UCSD-AML1 (cell line): Measurements from ENCODE around the gene RSU1.

Experiments
- DNase-seq: peaks from one replicate; lab custom pipeline; 2025; ENCODE audit not compliant: unreplicated experiment; lab: John Stamatoyannopoulos, UW

Gene RSU1

GRCh38 chr10:16685551-16685950 lies 131.7 kb downstream of the RSU1 start:
- no peak for DNase-seq

- DNase-seq: no peak
Observed at GRCh38 chr10:16681521-16681920, 135.7 kb downstream of the RSU1 start.

DNA sequence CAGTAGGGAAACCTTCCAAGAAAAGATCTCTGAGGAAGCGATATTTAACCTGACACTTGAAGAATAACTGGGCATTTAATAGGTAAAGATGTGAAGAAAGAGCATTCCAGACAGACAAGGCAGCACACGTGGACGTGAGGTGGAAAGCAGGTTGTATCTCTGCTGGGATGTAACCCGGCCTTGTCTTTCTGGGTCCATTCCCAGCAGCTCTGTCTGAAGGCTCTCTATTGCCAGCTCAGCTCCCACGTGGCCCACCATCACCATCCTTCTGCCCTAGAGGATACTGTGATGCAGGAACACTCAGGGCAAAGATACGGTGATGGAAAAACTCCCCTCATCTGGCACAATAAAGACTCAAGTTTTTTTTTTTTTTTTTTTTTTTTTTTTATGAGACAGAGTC lies 137.7 kb downstream of the RSU1 start:
- no peak for DNase-seq

DNA sequence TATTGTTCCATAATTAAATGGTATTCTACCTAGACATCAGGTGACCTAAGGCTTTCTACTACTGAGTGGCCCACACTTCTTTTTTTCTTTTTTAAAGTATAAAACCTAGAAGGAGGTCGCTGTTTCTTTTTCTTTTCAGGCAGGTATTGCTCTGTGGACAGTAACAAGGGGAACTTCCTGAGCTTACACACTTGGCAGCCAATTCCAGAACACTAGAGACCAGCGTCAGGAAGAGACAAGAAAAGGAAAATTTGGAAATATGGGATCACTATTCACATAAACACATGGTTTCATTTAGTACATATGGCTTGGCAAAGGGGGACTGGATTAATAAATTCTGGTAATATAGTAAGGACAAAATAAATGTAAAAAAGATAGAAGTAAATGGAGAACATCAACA lies 141.9 kb downstream of the RSU1 start:
- no peak for DNase-seq

- no peak for DNase-seq
Observed at GRCh38 chr10:16674147-16674703, 143.0 kb downstream of the RSU1 start.

- DNase-seq: no peak
Observed at GRCh38 chr10:16673443-16673842, 143.8 kb downstream of the RSU1 start.

- no peak for DNase-seq
Observed at GRCh38 chr10:16663444-16663843, 153.8 kb downstream of the RSU1 start.

GRCh38 chr10:16662923-16663322 lies 154.3 kb downstream of the RSU1 start:
- DNase-seq: no peak

DNA sequence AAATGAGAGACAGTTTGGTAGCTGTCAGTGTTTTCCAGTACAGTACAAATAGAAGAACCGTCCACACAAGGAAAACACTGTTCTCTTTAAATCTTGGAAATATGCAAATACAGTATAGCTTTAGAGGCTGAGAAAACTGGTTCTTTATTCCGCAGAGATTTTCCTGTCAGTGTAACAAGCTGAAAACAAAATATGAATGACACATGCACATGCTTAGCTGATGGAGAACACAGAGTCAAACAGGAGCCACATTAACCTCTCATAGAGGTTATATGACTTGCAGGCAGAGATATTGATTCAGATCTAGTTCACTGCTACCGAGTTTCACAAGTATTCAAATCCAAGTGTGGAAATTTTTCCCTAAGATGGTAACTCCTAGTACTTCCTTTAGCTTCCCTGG lies 160.3 kb downstream of the RSU1 start:
- DNase-seq: no peak

GRCh38 chr10:16653224-16653623 lies 164.0 kb downstream of the RSU1 start:
- no peak for DNase-seq

- no peak for DNase-seq
Observed at GRCh38 chr10:16652154-16652553, 165.1 kb downstream of the RSU1 start.

- DNase-seq: no peak
Observed at GRCh38 chr10:16649757-16650156, 167.5 kb downstream of the RSU1 start.

- no peak for DNase-seq
Observed at GRCh38 chr10:16648366-16648765, 168.9 kb downstream of the RSU1 start.

- no peak for DNase-seq
Observed at GRCh38 chr10:16646181-16647059, 170.8 kb downstream of the RSU1 start.

GRCh38 chr10:16644146-16644545 lies 173.1 kb downstream of the RSU1 start:
- no peak for DNase-seq

GRCh38 chr10:16643502-16643901 lies 173.7 kb downstream of the RSU1 start:
- no peak for DNase-seq

- DNase-seq: no peak
Observed at GRCh38 chr10:16640153-16640552, 177.1 kb downstream of the RSU1 start.

DNA sequence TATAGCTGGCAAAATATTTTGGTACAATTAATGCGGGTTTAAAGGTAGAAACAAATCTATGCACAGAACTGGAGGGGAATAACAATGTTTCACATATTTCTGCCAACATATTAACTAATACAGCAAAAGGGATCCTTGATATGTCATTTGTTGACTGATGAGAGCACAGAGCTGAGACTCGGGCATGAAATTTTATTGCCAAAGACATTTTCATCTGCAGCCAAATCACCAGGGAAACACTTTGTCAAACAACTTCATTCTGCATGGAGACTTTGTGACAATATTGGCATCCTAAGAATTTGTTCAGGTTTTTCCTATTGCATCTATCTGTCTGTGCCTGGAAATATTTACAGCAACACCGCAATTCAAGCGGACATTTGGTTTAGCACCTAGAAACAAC lies 177.8 kb downstream of the RSU1 start:
- no peak for DNase-seq

DNA sequence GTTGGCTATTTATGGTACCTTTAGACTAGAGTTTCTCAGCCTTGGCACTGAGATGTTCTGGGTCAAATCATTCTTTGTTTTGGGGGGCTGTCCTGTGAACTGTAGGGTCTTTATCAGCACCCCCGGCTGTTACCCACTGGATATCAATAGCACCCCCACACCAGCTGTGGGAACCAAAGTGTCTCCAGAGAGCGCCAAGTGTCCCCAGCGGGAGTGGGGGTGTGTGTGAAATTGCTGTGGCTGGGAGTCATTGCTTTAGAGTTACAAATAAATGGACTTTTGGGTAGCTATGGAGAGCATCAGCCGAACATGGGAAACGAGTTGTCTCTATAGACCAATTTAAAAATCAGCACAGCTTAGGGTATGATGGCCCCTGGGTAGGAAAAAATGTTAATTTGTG lies 184.2 kb downstream of the RSU1 start:
- DNase-seq: no peak

- DNase-seq: no peak
Observed at GRCh38 chr10:16626697-16627096, 190.5 kb downstream of the RSU1 start.

GRCh38 chr10:16612981-16613355 lies 204.3 kb downstream of the RSU1 start:
- no peak for DNase-seq

DNA sequence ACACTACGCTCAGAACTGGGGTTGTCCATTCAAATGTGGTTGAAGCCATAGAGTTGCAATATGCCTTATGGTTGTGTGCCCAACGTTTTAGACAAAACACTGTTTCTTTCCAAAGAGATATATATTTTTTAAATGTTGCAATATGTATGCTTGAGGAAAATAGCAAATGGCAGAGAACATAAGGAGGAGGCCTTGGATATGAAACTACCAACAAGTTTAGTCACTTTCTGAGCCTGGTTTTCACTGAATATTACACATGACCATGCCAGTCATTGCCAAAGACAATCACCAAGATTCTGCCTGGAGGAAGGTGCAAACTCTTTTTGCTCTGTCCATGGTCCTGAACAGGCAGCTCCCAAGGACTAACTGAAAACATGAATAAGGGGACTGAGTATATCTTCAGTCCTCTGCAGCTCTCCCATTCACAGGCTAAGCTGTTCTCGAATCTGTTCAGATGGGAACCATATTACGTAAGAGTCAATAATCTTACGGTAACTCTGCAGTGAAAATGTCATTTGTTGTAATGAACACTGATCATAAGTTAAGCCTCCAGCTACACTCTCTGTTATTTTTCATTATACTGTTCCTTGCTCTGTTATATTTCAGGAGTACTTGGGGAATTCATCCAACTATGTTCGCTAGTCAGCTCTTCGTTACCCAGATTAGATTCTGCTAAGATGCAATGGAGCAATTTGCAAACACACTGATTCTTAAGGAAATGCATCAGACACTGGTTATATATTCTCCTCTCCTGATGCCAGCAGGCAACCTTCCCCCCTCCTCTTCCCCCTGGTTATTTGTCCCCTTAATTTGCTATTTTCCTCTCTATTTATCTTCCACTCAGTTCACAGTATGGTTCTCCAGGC lies 204.9 kb downstream of the RSU1 start:
- no peak for DNase-seq
